Lower lobe of right lung (tissue), 2 donors: ENCODE results near the gene TFCP2L1. TPM values are rescaled to one million over a fixed set of nuclear protein-coding genes. Genes with fewer than 3 reads are reported as not detected.

ENCODE experiments used
- ATAC-seq, 2 donors: fragments of 200-7000 bp; cut with Tn5 transposase; one replicate each; pipeline ENCODE4 v1.9.1; 2020 to 2022; ENCODE audit warnings: mild to moderate bottlenecking in 2 of 2, moderate library complexity in 2 of 2
- DNase-seq: peaks from one replicate; pipeline ENCODE4 v3.0.0-alpha.2; 2020
- H3K27ac ChIP-seq: fragments of 200-600 bp; one replicate; pipeline ENCODE4 v1.8.0; 2022
- H3K27me3 ChIP-seq: fragments of 200-600 bp; one replicate; pipeline ENCODE4 v1.8.0; 2022; ENCODE audit warnings: low read depth
- H3K36me3 ChIP-seq: fragments of 200-600 bp; one replicate; pipeline ENCODE4 v1.8.0; 2022; ENCODE audit warnings: mild to moderate bottlenecking
- H3K4me1 ChIP-seq: fragments of 200-600 bp; one replicate; pipeline ENCODE4 v1.8.0; 2022
- H3K4me3 ChIP-seq: fragments of 200-600 bp; one replicate; pipeline ENCODE4 v1.8.0; 2022; ENCODE audit warnings: mild to moderate bottlenecking
- H3K9me3 ChIP-seq: fragments of 200-600 bp; one replicate; pipeline ENCODE4 v1.8.0; 2022
- intact Hi-C: fragments of 100-400 bp; cut with DNase I; formaldehyde crosslinking; loops from one replicate; pipeline ENCODE4 v1.11.0; 2022
- total RNA-seq: library from RNA; stranded (reverse); fragmentation: NEBNext Ultra II Directional; extraction: Animal tissue kit (Norgen Biotek cat#: 25700); gene quantifications from one replicate; pipeline ENCODE4 v1.2.1, GENCODE V29; 2021
- TF ChIP-seq, protein P1 (sequence below): fragments of 200-600 bp; IDR thresholded peaks from one replicate; pipeline ENCODE4 v1.8.0; 2022; ENCODE audit warnings: antibody characterized with exemption, mild to moderate bottlenecking
- donor health status: DM: no; HTN: yes; CAD: no; lungs with severe emphysema.

TFCP2L1 gene
- total RNA-seq, 1 donor from 2014 or later = 19.2 TPM

DNA sequence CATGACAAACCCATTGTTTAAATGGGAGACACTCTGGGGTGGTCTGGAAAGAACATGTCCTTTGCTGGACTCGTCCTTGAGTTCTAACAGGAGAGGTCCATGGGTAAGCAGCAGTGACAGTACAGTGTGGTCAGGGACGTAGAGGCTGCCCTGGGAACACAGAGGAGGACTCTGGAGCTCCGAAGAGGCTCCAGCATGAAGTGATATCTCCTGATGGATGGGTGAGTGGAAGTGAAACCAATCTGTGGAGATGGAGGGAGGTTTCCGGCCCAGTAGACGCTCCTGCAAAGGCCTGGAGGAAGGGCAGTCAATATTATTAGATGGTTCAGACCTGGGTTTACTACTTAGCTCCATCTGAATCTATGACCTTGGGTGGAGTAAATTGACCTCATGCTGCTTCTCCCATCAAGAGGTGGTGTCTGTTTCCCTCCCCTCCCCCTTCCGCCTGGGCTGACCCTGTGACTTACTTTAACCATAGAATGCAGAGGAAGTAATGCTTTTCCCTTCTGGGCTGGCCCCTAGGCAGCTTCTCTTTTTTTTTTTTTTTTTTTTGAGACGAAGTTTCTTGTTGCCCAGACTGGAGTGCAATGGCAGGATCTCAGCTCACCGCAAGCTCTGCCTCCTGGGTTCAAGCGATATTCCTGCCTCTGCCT is 2.3 kb upstream of the TFCP2L1 start:
- ATAC-seq = peak in 1 of 2 donors; percentile 25
- no peaks in the 10 kb centered on the region for H3K4me1 ChIP-seq
- TF ChIP-seq, protein P1, sequence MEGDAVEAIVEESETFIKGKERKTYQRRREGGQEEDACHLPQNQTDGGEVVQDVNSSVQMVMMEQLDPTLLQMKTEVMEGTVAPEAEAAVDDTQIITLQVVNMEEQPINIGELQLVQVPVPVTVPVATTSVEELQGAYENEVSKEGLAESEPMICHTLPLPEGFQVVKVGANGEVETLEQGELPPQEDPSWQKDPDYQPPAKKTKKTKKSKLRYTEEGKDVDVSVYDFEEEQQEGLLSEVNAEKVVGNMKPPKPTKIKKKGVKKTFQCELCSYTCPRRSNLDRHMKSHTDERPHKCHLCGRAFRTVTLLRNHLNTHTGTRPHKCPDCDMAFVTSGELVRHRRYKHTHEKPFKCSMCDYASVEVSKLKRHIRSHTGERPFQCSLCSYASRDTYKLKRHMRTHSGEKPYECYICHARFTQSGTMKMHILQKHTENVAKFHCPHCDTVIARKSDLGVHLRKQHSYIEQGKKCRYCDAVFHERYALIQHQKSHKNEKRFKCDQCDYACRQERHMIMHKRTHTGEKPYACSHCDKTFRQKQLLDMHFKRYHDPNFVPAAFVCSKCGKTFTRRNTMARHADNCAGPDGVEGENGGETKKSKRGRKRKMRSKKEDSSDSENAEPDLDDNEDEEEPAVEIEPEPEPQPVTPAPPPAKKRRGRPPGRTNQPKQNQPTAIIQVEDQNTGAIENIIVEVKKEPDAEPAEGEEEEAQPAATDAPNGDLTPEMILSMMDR = no peak
- DNase-seq = peak; percentile 64
- no peak overlapping the region for H3K27ac ChIP-seq
- H3K36me3 ChIP-seq = no peaks in the 10 kb centered on the region
- H3K27me3 ChIP-seq = peaks cover 18% of the 10 kb centered on the region
- H3K4me3 ChIP-seq = no peak overlapping the region
- intact Hi-C loops = no loop called here
- no peaks in the 10 kb centered on the region for H3K9me3 ChIP-seq

DNA sequence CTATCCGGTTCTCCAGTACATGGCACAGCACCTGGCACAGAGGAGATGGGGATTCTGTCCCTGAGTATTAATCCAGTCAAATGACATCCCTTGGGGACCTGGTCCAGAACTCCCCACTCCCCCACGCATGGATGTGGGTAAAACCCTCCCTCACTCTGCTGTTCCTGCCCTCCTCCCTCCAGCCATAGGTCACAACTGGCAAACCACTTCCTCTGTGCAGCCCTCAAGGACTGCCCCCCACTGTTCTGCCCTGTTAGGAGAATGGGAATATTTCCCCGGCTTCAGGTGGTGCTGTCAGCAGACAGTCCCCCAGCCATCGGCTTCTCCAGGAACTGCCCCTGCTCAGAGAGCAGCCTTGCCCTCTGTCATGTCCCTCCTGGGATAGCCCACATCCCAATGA is 1.5 kb upstream of the TFCP2L1 start:
- Histone ChIP-seq H3K4me1 (no peaks in the 10 kb centered on the region), H3K4me3 (no peak overlapping the region), H3K27ac (no peak overlapping the region), H3K9me3 (no peaks in the 10 kb centered on the region), H3K27me3 (peaks cover 18% of the 10 kb centered on the region), H3K36me3 (no peaks in the 10 kb centered on the region)
- no peak for ATAC-seq
- TF ChIP-seq, protein P1 = no peak
- intact Hi-C loops = no loop called here
- DNase-seq = no peak

DNA sequence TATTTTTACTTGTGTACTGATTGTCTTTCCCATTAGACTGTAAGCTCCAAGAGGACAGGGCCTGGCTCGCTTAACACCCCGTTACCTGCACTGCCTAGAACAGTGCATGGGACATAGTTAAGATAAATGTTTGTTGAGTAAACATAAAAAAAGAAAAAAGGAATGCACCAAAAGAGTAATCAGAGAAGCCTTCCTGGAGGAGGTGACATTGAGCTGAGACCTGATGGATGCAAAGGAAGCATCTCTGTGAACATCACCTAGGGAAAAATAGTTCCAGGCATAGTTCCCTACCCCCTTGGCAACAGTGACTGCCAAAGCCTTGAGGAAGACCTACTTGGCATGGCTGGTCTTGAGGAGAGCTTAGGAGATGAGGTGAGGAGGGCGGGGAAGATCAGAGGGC is 924 bp upstream of the TFCP2L1 start:
- Histone ChIP-seq H3K36me3 (no peaks in the 10 kb centered on the region), H3K4me1 (no peaks in the 10 kb centered on the region), H3K9me3 (no peaks in the 10 kb centered on the region), H3K27ac (no peak overlapping the region), H3K4me3 (no peak overlapping the region), H3K27me3 (peaks cover 18% of the 10 kb centered on the region)
- no peak for DNase-seq
- TF ChIP-seq, protein P1 = no peak
- intact Hi-C loops = no loop called here
- ATAC-seq = no peak

DNA sequence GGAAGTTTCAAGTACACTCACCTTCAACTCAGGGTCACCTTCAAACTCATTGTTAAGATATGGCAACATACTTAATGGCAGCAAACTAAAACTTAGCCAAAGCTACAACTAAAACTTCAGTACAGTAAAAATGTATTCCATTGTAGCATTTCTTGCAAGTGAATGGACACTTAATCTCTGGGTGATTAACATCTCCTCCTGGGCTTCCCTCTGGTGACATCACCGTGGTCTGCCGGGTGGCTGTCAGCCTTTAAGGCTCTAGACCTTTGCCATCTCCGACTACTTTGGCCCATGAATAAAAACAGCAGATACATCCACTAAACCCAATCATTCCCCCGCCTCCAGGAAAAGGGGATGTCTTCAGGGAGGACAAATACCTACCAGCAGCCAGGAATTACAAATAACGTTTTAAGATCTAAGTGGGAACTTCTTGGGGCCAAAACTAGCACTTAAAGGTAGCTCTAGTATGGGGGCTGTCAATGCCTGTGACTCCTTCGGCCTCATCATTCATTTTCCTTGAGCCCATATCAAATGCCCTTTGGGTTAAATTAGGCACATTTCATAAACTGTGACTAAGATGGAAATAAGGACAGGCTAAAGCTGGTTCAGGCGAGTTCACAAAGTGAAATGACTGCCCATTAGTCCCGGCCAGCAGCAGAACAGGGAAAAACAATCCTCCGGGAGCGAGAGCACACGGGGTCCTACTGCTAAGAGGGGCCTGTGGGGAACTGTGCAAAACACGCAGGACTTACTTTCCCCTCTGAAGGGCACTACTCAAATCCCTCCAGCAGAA is 1.1 kb downstream of the TFCP2L1 start:
- Histone ChIP-seq H3K36me3 (no peaks in the 10 kb centered on the region), H3K4me3 (peak overlapping the region; percentile 60), H3K4me1 (no peaks in the 10 kb centered on the region), H3K9me3 (no peaks in the 10 kb centered on the region), H3K27ac (peak overlapping the region; percentile 81), H3K27me3 (peaks cover 18% of the 10 kb centered on the region)
- intact Hi-C loops = no loop called here
- peak in 1 of 2 donors; percentile 22 for ATAC-seq
- TF ChIP-seq, protein P1 = no peak
- DNase-seq = no peak

DNA sequence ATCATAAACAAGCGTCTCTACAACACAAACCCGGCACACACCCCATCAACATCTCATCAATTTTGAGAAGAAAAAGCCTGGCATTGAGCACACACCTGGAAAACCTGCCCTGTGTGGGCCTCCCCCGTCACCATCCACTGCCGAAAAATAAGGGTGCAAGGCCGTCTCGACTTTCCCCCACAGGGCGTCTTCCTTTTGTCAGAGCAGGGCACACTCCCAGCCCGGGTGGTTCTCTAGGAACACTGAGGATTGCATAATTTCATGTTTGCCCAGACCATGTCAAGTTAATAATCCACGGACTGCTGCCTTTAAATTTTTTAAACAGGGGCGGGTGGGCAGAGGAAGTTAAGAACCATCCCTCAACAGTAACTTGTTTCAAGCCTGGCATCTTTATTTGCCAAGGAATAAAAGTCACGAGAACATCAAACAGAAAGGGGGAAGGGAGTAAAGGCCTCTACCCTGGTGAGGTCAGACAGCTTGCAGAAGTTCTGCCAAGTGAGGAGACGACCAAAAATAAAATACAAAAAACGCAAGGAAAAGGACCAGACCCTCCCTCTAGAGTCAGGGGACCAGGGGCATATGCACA is 2.1 kb downstream of the TFCP2L1 start:
- DNase-seq (no peak), ATAC-seq (peak; percentile 47 to 57)
- TF ChIP-seq, protein P1 = no peak
- intact Hi-C loops = no loop called here
- Histone ChIP-seq H3K4me1 (no peaks in the 10 kb centered on the region), H3K36me3 (no peaks in the 10 kb centered on the region), H3K4me3 (peak overlapping the region; percentile 60), H3K27ac (peak overlapping the region; percentile 60), H3K9me3 (no peaks in the 10 kb centered on the region), H3K27me3 (peaks cover 18% of the 10 kb centered on the region)
